Hematopoietic multipotent progenitor cell treated with erythropoietin and hydrocortisone succinate and interleukin-3 and kit ligand, for 15 days (in vitro differentiated cells): Measurements from ENCODE around the gene EPN2.

Experiments used
- DNase-seq: peaks from one replicate; pipeline ENCODE4 v3.0.0-alpha.2; 2015; ENCODE audit warnings: low spot score

EPN2 gene

DNA sequence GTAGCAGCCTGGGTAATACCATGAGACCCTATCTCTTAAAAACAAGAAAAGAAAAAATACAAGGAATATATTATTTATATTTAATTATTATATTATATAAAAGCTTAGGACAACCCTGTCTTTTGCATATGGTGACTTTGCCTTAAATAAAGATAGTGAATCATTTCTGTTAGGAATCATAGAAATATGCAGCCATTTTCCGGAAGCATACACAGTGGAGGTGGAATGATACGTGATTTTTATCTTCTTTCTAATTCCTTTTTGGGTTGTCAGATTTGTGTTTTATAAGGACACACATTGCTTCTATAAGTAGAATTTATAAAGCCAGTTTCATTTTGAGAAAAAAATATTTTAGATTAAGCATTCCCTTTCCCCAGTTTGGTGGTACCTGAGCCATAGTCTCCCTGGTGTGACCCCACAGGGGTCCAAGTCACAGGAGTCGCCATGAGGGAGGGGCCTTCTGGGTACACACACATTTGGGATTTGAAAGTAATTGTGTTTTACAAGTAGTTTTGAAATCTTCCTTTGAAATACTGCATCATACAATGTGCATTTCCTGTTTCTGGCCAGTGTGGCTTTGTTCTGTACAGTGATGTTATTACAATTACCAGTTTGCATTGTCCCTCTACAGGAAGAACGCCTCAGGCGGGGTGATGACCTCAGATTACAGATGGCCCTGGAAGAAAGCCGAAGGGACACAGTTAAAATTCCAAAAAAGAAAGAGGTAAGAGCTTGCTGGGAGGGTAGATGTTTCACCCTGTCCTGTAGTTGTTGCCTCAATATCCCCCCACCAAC, 74.5 kb downstream of the EPN2 start:
- DNase-seq: no peak

DNA sequence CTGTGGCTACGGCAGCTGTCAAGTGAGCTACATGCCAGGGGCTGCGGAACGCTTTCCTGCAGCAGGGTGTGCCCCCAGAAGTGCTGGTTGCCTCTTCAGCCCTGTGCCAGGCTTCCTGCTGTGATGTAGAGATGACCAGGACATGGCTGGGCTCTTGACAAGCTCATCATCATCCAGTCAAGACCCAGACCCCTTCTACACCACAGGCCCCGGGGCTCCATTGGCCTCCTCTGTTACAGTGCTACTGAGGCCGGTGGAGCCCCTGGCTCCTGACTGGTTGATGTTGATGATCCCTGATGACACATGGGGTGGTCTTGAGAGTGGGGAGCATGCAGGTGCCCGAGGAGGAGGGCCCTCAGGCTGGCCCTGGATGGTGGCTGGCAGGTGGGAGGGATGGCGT, 75.2 kb downstream of the EPN2 start:
- DNase-seq: no peak

DNA sequence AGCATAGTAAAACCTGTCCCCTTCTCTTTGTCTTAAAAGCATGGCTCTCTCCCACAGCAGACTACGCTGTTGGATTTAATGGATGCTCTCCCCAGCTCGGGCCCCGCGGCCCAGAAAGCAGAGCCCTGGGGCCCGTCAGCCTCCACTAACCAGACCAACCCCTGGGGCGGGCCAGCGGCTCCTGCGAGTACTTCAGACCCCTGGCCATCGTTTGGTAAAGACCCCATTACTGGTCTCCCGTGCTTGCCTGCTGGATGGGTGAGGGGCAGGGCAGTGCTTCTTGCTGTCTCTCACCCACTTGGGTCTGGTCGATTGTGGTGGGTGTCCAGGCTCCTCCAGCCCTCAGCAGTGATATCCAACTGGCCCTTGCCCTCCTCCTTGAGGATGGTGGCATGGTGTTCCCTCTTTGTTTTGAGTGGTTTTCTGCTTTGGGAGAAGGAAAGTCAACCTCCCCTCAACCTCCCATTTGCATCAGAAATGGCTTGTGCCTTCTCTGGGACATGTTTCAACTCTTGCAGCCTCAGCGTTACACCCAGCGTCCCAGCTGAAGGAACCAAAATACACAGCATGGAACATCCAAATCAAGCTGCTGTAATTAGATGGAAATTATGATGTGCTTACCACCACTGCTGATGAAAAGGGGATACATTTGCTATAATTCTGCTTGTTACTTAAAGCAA, 76.0 kb downstream of the EPN2 start:
- DNase-seq: no peak

DNA sequence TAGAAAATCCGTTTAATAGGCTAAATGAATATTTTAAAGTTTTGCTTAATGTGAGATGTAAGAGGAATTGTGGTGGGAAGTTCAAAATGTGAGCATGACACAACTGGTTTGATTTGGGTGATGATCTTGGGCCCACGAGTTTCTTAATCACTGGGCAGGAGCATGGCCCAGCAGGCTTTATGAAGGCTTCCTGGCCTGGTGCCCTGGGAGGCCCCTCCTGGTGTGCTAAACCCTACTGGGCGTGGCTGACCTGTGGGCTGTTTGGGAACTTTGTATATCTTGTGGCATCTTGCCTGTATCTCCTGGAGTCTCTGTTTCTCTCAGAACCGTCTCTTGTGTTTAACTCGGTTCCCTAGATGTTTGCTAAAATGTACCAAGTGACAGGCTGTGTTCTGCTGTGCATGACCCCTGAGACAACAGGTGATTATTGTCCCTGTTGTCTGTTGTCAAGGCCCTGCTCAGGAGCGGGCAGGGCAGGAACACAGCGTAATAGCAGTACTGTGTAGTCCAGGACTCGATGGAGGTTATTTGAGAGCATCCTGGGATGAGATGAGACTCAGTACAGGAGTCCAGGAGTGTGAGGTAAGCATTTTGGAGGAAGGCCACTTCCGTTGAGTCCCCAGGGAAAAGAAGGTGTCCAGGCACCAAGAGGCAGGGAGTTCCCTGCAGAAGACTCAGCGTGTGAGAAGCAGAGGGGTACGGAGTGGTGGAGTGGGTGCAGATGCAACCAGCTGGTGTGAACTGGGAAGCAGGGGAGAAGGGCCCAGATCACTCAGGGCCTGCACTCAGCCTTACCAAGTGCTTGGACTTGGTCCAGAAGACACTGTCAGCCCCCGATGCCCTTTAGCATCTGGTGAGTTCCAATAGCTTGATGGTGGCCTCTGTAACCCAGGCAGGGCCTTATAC, 76.8 kb downstream of the EPN2 start:
- DNase-seq: no peak

DNA sequence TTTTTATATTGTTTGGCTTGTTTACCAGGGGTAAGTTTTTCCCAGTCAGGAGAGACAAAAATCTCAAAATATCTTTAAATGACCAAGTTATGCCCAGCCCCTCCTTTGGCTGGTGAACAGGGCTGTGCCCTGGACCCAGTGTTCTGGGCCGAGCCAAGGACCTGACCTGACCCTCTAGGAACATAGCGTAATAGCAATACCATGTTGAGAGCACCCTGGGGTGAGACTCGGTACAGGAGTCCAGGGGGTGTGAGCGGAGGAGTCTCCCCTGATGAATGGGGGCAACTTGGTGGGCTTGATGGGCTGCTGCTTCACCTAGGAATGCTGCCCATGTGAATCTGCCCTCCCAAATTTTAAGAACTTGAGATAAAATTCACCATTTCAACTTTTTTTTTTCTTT, 77.9 kb downstream of the EPN2 start:
- DNase-seq: no peak

DNA sequence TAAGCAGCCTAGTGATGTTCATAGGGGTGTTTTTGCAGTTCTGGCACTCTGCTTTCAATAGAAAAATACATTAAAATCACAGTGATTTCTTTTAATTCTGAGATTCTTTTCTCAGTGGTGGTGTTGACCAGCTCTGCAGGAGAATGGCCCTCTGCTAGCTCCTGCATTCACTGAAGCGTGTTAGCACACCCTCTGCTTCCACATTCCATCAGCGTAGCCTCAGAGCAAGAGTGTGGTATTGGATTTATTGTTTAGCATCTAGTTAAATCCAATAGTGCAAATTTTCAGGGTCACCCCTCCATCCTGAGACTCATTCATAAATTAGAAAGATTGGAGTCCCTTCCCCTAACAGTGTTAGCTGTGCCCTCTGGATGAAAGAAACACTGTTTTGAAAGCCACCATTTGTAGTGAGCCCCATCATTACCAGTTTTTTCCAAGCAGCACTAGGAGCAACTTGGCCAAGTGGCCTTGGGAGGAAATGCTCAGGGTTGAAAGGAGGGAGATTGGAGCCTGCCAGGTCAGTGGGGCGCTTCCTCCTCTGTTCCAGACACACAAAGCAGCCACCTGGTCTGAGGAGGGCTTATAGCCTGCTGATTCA, 79.7 kb downstream of the EPN2 start:
- DNase-seq: no peak

DNA sequence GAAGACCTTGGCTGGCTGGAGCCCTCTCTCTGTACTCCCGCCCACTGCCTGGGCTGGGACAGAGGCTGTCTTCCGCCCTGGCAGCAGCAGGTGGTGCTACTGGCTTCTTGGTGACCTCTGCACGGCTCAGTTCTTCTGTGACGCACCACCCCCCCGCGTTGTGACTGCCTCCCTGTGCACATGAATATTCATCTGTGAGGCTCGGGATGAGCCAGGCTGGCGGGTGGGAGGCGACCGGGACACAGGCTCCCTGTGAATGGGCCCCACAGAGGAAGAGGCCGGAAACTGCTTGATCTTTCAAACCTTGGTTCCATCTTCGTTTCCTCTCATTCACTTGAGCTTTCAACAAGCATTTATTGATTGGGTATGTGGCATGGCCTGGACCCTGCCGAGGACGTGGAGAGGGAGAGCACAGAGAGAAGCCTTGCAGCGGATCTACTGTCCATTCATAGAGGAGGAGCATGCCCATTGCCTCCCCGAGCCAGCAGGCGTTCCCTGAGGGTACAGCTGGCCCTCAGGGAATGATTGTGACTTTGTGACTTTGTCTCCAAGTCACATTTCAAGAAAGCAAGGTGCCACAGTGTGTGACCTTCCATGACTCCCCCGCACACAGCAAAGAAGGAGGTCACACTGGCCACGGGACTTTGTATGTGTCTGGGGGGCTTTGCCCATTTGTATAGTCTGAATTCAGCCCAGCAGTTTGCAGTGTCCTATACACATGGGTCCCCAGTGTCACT, 80.4 kb downstream of the EPN2 start:
- no peak for DNase-seq

DNA sequence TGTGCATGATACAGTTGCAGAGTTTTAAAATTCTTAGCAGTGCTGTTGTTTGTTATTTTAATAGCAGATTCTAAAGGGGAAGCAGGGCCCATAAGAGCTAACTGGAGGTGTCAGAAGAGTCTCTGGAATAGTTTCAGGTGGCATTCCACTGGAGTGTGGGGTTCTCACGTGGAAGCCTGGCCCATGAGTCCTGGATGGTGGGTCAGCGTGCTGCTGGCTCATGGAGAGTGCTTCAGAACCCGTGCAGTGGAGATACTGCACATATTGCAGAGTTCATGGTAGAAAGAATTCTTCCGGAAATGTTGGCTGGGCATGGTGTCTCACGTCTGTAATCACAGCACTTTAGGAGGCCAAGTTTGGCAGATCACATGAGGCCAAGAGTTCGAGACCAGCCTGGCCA, 81.4 kb downstream of the EPN2 start:
- DNase-seq: no peak

DNA sequence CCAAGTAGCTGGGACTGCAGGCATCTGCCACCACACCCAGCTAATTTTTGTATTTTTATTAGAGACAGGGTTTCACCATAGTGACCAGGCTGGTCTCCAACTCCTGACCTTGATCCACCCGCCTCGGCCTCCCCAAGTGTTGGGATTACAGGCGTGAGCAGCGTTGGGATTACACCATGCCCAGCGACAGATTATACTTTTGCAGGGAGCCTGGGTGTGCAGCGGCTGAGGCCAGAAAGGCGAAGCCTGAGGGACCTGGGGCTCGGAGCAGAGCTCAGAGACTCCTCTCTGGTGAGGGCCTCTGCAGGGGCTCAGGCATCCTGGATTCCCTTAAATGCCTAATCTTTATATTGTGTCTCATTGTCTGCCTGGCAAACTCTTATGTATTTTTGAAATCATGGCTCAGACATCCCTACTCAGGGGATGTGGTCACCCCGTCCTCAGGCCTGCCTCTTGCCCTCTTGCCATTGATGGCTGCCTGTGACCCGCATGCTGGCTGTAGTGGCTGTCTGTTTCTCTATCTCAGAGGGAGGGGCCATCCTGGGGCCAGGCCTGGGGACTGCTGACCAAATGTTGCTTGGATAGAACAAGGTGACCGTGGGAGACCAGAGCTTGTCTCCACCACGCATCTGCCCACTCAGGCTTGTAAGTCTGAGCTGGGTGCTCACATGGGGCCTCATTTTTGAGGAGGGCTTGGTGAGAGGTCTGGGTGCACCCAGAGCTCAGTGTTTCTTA, 82.8 kb downstream of the EPN2 start:
- no peak for DNase-seq

DNA sequence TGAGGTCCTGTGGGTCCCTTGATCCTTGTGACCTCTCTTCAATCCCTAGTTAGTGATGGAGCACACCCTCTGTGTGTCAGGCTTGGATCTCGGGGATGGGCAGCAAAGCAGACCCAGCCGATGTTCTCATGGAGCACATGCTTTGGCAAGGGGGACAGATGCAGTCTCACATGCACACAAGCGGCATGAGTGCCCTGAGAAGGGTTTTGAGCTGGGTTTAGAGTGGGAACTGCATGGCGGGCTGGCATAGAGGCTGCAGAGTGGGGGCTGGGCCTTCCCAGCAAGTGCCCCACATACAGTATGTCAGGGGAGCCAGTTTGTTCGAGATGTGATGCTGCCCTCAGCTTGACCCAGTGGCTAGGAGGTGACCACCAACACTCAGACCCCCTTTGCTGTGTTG, 83.7 kb downstream of the EPN2 start:
- no peak for DNase-seq

DNA sequence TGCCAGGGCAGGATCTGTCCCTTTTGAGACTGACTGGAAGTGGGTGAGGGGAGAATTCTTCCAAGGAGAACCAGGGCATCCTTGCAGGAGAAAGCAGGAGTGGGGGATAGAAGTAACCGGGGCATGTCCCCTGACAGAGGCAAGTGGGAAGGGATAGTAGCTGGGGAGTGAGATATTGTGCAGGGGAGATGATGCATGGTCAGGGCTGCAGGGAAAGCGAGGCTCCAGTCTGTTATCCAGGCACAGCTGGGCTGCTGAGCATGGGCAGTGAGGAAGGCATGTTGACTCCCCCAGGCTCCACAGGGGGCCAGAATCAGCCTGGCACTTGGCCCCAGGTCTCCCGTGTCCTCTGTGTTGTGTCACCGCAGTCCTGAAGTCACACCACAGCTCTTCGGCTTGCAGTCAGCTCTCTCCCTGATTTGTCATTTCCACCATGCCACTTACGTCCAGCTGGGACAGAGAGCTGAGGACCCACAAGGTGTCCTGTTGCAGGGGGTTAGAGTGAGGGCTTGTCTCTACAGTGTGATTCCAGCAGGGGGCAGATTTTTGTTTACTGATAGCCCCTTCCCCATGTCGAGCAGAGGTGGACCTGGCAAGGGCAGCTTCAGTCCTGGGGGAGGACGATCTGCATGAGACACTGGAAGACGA, 84.4 kb downstream of the EPN2 start:
- DNase-seq: no peak

DNA sequence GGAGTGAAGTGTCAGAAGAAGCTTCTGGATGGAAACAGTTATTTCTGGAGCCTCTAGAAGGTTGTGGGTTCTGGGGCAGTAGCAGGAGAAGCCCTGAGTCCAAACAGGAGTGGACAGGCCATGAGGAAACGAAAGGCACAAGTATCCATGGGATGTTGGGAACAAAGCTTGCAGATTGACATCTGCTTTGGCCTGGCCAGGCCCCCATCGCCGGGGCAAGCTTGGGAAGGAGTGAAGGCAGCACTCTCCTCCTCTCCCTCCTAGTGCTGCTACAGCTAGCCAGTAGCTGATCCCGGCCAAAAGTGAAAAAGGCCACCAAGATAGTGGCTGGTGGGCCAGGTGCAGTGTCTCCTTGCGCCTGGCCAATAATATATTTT, 85.0 kb downstream of the EPN2 start:
- no peak for DNase-seq

DNA sequence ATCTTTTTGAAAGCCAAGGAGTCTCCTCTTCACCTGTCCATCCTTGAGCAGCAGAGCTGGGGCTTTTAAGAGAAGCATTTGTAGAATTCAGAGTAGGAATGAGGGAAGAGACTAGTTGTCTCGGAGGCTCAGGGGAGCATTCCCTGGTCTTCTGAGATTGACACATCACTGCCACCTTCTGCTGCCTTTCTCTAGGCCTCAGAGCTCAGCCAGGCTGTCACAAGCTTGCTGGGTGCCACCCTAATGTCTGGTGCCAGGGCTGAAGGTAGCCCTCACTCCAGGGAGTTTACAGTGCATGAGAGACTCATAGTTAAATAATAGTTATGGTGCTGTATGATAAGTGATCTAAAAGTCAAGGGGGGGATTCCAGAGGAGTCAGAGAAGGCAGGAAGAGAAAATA, 85.7 kb downstream of the EPN2 start:
- no peak for DNase-seq

DNA sequence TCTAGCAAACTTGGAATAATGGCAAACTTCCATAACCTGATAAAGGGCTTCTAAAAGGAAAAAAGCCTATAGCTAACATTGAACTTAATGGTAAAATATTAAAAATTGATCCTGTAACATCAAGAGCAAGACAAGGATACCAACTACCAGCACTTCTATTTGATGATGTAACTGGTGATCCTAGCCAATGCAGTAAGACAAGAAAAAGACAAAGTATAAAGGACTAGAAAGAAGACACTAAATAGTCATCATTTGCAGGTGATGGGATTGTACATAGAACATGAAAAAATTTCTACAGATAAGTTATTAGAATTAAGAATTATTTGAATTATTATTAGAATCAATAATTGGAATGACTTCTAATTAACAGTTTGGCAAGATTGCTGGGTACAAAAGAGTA, 88.4 kb downstream of the EPN2 start:
- DNase-seq: no peak

DNA sequence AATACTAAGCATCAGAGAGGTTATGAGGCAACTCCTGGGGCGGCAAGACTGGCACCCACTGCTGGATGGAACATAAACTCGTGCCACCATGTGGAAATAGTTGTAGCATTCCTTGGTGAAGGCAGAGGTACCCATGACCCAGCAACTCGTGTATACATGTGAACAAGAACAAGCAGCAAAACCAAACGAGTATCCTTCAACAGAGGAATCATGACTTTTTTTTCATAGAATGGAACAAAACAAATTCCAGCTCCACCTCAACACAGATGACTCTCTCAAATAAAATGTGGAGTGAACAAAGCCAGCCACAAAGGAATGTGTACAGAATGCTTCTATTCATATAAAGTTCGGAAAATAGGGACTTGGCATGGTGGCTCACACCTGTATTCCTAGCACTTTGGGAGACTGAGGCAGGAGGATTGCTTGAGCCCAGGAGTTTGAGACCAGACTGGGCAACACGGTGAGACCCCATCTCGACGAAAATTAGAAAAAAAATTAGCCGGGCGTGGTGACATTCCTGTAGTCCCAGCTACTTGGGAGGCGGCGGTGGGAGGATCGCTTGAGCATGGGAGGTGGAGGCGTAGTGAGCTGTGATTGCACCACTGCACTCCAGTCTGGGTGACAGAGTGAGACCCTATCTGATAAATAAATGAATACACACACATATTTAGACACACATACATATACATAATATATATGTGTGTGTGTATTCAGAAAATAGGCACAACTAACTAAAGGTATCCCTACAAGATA, 90.0 kb downstream of the EPN2 start:
- DNase-seq: no peak

DNA sequence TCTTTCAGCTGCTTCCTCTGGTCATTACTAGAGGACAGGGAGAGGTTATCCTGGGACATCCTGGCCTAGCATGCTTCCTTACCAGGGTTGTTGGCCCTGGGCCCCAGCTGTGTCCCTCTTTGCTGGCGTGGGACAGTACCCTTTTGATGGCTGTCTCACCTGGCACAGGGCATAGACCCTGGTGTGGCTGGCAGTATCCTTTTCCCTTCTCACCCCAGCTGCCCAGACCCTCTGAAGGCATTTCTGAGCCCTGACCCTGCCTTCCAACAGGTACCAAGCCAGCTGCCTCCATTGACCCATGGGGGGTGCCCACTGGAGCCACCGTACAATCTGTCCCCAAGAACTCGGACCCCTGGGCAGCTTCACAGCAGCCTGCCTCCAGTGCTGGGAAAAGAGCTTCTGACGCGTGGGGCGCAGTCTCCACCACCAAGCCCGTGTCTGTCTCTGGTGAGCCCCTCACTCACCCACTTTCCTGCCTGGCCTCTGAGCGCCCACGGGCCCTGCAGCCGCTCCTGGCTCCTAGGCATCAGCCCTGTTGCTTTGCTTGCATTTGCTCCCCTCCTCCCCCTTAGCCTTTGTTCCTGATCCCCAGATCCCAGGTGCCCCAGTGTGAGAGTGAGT, 91.4 kb downstream of the EPN2 start:
- no peak for DNase-seq

DNA sequence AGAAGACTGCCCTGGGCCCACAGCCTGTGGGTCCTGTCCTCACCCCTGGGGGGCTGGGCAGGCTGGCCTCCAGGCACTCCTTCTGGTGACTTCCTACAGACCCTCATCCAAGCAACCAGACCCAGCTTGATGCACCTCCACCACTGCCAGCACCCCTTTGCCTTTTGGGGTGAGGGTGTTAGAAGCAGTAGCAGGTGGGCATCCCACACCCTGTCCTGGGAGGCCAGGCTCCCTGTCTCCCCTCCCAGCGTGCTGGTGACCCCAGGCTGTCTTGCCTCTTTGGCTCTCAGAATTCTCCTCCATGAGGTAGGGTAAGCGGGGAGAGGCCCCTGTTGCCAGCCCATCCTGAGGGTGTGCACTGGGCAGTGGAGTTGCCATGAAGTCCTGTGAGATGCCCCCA, 92.0 kb downstream of the EPN2 start:
- DNase-seq: no peak

DNA sequence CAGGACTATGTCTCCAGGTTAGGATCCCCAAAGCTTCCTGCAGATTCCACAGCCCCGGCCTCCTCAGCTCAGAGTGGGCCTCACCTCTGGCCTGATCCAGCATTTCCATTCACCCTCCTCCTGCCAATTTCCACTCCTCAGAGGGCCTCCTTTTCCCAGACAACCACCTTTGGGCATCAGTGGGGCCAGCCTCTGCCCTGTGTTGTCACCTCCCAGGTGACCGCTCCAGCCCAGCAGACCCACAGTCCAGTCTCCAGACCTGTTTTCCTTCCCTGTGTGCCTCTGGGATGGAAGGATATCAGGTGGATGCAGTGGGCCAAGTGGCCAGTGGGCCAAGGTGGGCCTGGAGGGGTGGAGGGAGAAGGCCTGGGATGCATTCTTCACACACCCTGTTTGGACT, 92.7 kb downstream of the EPN2 start:
- no peak for DNase-seq

DNA sequence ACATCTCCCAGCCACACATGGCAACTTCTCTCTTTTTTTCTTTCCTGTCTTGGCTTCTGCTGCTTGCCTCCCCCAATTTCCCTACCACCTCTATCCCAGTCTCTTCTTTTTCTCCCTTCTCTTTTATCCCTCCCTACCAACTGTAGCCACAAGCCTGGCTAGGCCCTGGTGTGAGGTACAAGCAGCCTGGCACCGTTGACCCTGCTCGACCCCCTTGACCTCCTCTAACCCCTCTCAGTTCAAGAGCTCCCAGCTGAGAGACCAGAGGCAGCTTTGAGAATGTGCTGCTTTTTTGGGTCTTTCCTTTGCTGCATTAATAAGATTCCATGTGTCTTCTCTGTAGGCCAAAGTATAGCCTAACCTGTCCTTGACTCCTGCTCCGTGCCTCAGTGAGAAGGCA, 93.1 kb downstream of the EPN2 start:
- no peak for DNase-seq
